Measurements from ENCODE around the gene CSPG5.

CSPG5 gene

GRCh38 chr3:47588053-47588452 lies 9.4 kb upstream of the CSPG5 start:
- H3K4me3 ChIP-seq (replicated peaks in 1 of 2; ENCODE audit: low read depth in 2 of 2, low read length in 2 of 2): no peak overlapping the region
- no peak for DNase-seq (ENCODE audit: low read depth in 2 of 2)
- no peak for TF ChIP-seq CTCF (IDR thresholded peaks at IDR 0.05; ENCODE audit: low read depth, low read length)

GRCh38 chr3:47586746-47587145 lies 8.1 kb upstream of the CSPG5 start:
- no peak overlapping the region for H3K4me3 ChIP-seq (replicated peaks in 1 of 2; ENCODE audit: low read depth in 2 of 2, low read length in 2 of 2)
- no peak for DNase-seq (ENCODE audit: low read depth in 2 of 2)
- no peak for TF ChIP-seq CTCF (IDR thresholded peaks at IDR 0.05; ENCODE audit: low read depth, low read length)

- H3K4me3 ChIP-seq (replicated peaks in 1 of 2; ENCODE audit: low read depth in 2 of 2, low read length in 2 of 2): no peak overlapping the region
- TF ChIP-seq CTCF (IDR thresholded peaks at IDR 0.05; ENCODE audit: low read depth, low read length): no peak
- DNase-seq (ENCODE audit: low read depth in 2 of 2): peak in 1 of 2 donors; percentile 27
These were observed 4.8 kb upstream of the CSPG5 start for GRCh38 chr3:47583320-47584075.

GRCh38 chr3:47581835-47582234 lies 3.2 kb upstream of the CSPG5 start:
- no peak for DNase-seq (ENCODE audit: low read depth in 2 of 2)
- TF ChIP-seq CTCF (IDR thresholded peaks at IDR 0.05; ENCODE audit: low read depth, low read length): no peak
- H3K4me3 ChIP-seq (replicated peaks in 1 of 2; ENCODE audit: low read depth in 2 of 2, low read length in 2 of 2): no peak overlapping the region

GRCh38 chr3:47581422-47581821 lies 2.8 kb upstream of the CSPG5 start:
- TF ChIP-seq CTCF (IDR thresholded peaks at IDR 0.05; ENCODE audit: low read depth, low read length): no peak
- H3K4me3 ChIP-seq (replicated peaks in 1 of 2; ENCODE audit: low read depth in 2 of 2, low read length in 2 of 2): no peak overlapping the region
- DNase-seq (ENCODE audit: low read depth in 2 of 2): no peak

GRCh38 chr3:47580481-47580880 lies 1.8 kb upstream of the CSPG5 start:
- no peak overlapping the region for H3K4me3 ChIP-seq (replicated peaks in 1 of 2; ENCODE audit: low read depth in 2 of 2, low read length in 2 of 2)
- no peak for TF ChIP-seq CTCF (IDR thresholded peaks at IDR 0.05; ENCODE audit: low read depth, low read length)
- DNase-seq (ENCODE audit: low read depth in 2 of 2): no peak

GRCh38 chr3:47579875-47580274 lies 1.2 kb upstream of the CSPG5 start:
- H3K4me3 ChIP-seq (replicated peaks in 1 of 2; ENCODE audit: low read depth in 2 of 2, low read length in 2 of 2): no peak overlapping the region
- DNase-seq (ENCODE audit: low read depth in 2 of 2): no peak
- TF ChIP-seq CTCF (IDR thresholded peaks at IDR 0.05; ENCODE audit: low read depth, low read length): no peak
